Retina (tissue), 1 donor: ENCODE measurements around the gene ANKS1B.
"Not testable (repeated sequence)": the region's sequence is repeated elsewhere in the genome, so short reads cannot be mapped to it uniquely, and the experiment has no call there.

Source experiments
- DNase-seq: peaks from one replicate; pipeline ENCODE4 v3.0.0-alpha.2; 2016

Gene ANKS1B

GRCh38 chr12:98837134-98837752 lies 1147.5 kb downstream of the ANKS1B start:
- DNase-seq = not testable (repeated sequence)

- DNase-seq = no peak
Measured at GRCh38 chr12:98830657-98831056, 1154.1 kb downstream of the ANKS1B start.

- DNase-seq = no peak
Measured at GRCh38 chr12:98828802-98829600, 1155.7 kb downstream of the ANKS1B start.

- no peak for DNase-seq
Measured at GRCh38 chr12:98823012-98823411, 1161.7 kb downstream of the ANKS1B start.

GRCh38 chr12:98821866-98822265 lies 1162.9 kb downstream of the ANKS1B start:
- DNase-seq = no peak

- no peak for DNase-seq
Measured at GRCh38 chr12:98821232-98821631, 1163.5 kb downstream of the ANKS1B start.

GRCh38 chr12:98819821-98820404 lies 1164.8 kb downstream of the ANKS1B start:
- DNase-seq = no peak

- no peak for DNase-seq
Measured at GRCh38 chr12:98819071-98819470, 1165.7 kb downstream of the ANKS1B start.

- no peak for DNase-seq
Measured at GRCh38 chr12:98818239-98818638, 1166.5 kb downstream of the ANKS1B start.

GRCh38 chr12:98817742-98818141 lies 1167.0 kb downstream of the ANKS1B start:
- no peak for DNase-seq

- no peak for DNase-seq
Measured at GRCh38 chr12:98816720-98817119, 1168.0 kb downstream of the ANKS1B start.

- no peak for DNase-seq
Measured at GRCh38 chr12:98814254-98814653, 1170.5 kb downstream of the ANKS1B start.

- no peak for DNase-seq
Measured at GRCh38 chr12:98812225-98812624, 1172.5 kb downstream of the ANKS1B start.

GRCh38 chr12:98808243-98808875 lies 1176.4 kb downstream of the ANKS1B start:
- no peak for DNase-seq

- no peak for DNase-seq
Measured at GRCh38 chr12:98807187-98807586, 1177.5 kb downstream of the ANKS1B start.

GRCh38 chr12:98803468-98804209 lies 1181.1 kb downstream of the ANKS1B start:
- DNase-seq = no peak

- no peak for DNase-seq
Measured at GRCh38 chr12:98799822-98800221, 1184.9 kb downstream of the ANKS1B start.

- no peak for DNase-seq
Measured at GRCh38 chr12:98799146-98799810, 1185.5 kb downstream of the ANKS1B start.

GRCh38 chr12:98797200-98797599 lies 1187.5 kb downstream of the ANKS1B start:
- DNase-seq = no peak

- no peak for DNase-seq
Measured at GRCh38 chr12:98796745-98797144, 1188.0 kb downstream of the ANKS1B start.

- no peak for DNase-seq
Measured at GRCh38 chr12:98793121-98793520, 1191.6 kb downstream of the ANKS1B start.

GRCh38 chr12:98791406-98791805 lies 1193.3 kb downstream of the ANKS1B start:
- no peak for DNase-seq
